KBM-7 (cell line): ENCODE results near the gene CDH13.

Experiments
- DNase-seq: peaks from one replicate; pipeline ENCODE4 v3.0.0-alpha.2; 2015
- in situ Hi-C: fragments of 300-500 bp; cut with MboI; formaldehyde crosslinking; loops from 2 replicates; pipeline ENCODE4 v1.14.3; 2020; ENCODE audit warnings: low sequenced_read_pairs, low pct_unique_long_range_greater_than_20kb, mixed read lengths

The CDH13 gene

DNA sequence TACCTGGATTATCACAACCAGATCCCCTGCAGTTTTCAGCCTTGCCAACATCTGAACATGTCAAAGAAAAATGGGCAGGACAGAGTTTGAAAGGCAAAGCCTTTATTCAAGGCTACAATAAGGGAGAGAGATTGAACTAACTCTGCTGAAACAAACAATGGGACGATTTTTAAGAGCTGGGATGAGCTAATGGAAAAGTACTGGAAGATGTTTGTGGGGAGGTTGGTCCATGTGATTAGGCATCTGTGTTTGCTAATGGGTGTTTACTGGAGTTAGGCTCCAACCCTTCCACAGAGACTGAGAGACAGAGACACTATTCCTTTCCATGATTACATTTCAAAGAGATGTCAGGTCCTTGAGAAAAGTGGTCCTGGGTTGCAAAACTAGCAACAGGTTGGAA is 1146.0 kb downstream of the CDH13 start:
- in situ Hi-C loops, result no loop called here
- DNase-seq, result no peak

DNA sequence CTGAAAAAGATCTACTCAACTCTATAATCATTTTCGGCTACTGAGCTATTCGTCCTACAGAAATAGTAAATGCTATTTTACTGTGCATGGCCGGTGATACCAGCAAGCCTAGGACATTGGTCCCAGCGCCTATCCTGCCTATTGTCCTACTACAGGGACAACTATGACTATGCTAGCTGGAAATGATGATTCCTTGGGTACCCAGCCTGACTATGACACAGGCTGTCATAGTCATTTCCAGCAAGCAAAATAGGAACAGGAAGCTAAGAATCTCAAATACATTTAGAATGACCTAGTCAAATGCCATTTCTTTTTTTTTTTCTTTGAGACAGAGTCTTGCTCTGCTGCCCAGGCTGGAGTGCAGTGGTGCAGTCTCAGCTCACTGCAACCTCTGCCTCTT is 1147.3 kb downstream of the CDH13 start:
- in situ Hi-C loops, result no loop called here
- DNase-seq, result no peak

DNA sequence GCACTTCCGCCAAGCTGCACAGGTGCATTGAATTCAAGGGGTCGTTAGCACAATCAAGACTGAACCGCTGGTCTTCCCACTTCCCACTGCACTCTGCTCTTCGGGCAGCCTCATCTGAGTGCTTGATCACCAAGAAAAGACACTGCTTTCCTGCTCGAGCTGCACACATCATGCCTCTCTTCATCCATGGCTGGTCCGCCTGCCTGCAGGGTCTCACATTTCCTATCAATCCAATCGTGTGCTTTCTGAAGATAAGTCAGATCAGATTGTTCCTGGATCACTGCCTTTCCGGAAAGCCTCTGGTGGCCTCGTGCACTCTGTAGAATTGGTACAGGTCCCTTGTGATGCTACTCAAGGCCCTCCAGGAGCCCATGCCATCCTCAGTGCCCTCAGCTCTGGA is 1150.2 kb downstream of the CDH13 start:
- DNase-seq, result no peak
- in situ Hi-C loops, result no loop called here

DNA sequence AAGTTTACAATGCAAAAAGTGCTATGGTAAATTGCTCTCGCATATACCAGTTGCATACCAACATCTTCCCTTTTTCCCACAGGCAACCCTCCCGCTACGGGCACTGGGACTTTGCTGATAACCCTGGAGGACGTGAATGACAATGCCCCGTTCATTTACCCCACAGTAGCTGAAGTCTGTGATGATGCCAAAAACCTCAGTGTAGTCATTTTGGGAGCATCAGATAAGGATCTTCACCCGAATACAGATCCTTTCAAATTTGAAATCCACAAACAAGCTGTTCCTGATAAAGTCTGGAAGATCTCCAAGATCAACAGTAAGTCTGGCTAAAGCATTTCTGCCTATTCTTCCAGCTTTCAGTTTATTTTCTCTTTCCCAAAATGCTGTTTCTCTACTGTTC is 1153.1 kb downstream of the CDH13 start:
- in situ Hi-C loops, result no loop called here
- no peak for DNase-seq

DNA sequence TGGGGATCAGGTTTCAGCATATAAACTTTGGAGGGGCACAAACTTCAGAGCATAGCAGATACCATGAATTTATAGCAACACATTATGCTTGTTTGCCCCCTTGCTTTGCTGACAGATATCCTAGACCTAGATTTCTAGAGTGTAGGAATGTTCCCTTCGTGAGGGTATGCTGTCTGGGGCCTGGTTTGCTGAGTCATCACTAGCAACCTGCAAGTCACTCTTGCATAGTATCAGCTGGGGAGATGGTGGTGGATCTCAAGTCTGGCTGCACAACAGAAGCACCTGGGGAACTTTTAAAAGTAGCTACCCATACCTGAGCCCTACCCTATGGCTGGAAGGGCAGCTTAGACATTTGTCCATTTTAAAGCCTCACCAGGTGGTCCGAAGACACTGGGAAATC is 1158.7 kb downstream of the CDH13 start:
- in situ Hi-C loops, result no loop called here
- DNase-seq, result no peak

DNA sequence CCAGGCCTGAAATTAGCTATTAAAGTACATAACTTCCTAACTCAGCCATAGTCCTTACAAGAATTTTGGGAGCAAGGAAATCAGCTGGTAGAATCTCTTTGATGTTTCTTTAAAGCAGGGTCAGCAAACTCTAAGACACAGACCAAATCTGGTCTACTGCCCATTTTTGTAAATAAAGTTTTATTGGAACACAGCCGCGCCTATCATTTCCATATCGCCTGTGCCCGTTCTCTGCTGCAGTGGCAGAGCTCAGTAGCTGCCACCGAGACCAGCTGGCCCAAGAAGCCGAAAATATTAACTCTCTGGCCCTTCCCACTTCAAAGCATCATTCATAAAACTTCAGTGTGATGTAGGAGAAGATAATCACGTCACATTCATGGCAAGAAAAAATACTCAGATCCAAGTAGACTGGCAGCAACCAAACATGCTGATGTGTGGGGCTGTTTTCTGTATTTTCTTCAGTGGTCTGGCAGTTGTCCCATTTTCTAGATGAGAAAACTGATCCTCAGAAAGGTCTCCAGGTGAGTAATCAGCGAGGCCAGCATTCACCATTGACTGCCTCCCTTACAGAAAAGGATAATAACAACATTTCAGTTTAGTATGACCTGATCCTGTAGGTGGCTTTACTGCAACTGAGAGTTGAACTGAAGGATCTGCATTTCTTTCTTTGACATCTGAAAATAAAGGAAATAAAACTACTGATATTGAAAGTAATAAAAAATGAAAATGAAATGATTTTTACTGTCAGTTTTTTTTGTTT is 1163.1 kb downstream of the CDH13 start:
- in situ Hi-C loops, result no loop called here
- no peak for DNase-seq

DNA sequence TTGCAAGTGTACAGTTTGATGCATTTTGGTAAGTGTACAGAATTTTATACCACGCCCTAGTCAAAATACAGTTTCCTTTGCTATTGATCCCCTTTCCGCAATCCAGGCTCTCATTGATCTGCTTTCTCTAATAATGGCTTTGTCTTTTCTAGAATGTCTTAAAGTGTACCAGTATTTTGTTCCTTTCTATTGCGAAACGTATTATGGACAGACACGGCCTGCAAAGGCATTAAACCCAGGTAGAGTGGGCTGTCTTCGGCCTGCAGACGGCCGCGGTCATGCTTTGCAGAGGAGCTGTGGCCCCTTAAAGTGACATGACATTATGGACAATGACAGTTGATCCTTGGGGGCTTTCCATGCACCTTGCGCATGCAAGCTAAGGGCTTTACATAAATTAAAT is 1165.1 kb downstream of the CDH13 start:
- in situ Hi-C loops, result no loop called here
- no peak for DNase-seq

DNA sequence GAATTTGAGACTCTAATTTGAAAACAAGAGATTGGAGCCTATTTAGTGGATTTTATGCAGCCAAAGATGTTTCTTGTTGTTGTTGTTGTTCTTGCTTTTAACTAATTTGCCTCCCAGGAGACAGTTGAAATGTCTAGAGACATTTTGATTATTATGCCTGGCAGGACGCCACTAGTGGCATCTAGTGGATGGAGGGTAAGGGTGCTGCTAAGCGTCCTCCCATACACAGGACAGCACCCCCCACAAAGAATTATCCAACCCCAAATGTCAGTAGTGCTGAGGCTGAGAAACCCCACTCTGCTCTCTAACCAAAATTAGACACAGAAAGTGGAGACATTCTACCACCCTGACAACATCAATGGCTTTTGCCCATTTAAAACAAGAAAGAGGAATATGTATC is 1165.6 kb downstream of the CDH13 start:
- in situ Hi-C loops, result no loop called here
- DNase-seq, result no peak

DNA sequence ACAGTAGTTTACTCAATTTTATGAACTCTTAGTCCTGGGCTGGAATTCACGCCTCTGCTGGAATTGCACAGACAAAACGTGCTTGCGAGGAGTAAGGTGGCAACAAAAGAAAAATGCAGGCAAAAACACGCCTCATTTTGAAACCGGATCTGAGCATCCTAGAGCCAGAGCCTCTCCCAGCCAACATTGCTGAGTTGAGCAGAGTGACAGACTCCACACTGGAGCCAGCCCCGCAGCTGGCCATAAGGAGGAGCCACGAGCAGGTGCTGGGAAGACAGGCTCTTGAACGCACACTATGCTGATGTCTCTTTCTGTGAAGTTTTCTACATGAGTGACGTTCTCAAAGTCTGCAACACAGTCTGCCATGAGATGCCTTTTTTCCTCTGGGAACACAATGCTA is 1166.4 kb downstream of the CDH13 start:
- in situ Hi-C loops, result no loop called here
- DNase-seq, result no peak

DNA sequence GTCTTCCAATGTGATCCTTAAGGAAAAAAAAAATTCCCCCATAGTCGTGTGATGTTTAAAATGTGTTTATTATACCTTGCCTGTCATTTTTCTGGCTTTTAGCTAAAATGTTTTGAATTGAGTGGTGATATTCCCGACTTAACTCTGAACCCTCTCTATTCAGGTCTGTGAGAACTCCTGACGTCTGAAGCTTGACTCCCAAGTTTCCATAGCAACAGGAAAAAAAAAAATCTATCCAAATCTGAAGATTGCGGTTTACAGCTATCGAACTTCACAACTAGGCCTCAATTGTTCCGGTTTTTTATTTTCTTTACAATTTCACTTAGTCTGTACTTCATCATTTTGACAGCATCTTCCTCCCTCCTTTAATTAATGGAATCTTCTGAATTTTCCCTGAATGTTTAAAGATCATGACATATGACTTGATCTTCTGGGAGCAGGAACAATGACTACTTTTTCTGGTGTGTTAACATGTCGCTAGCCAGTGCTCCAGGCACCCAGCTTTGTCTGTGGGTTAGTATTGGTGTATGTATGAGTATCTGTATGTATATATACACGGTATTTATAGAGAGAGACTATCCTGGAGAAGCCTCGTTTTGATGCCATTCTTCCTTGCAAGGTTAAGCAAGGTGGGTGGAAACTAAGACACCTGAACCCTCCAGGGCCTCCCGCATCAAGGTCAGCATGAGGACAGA is 1168.2 kb downstream of the CDH13 start:
- DNase-seq, result no peak
- in situ Hi-C loops, result no loop called here

DNA sequence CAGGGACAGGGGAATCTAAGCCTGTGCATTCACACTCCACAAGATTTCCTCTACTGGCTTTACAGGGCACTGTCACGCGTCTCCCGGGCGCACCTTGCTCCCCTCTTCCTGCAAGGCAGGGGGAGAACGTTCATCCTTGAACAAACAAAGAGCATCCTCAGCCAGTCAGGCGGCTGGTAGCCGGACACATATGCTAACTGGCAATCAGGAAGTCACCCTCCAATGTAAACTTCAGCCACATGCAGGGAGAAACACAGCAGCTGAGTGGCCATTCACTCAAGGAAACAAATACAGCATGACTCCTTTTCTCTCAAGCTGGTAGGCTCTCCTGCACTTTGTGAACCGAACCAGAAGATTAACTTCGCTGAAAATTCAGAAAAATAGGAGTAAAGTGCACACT is 1170.2 kb downstream of the CDH13 start:
- in situ Hi-C loops, result no loop called here
- no peak for DNase-seq

DNA sequence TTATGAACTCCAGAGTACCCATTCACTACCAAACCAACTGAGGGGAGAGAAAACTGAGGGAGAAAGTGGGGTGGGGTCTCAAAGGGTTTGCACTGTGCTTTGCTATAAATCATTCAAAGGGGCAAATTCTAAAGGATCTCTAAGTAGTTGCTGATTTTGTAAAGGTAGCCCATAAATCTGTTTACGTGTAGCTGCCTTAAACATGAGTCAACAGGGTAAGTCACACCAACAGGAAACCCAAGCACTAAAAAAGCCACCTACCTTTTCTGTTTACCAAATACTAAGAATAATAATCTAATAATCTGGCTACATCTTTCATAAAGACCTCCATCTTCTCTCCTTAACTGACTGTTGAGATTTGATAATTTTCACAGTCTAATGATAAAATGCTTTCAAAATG is 1172.6 kb downstream of the CDH13 start:
- no peak for DNase-seq
- in situ Hi-C loops, result no loop called here

DNA sequence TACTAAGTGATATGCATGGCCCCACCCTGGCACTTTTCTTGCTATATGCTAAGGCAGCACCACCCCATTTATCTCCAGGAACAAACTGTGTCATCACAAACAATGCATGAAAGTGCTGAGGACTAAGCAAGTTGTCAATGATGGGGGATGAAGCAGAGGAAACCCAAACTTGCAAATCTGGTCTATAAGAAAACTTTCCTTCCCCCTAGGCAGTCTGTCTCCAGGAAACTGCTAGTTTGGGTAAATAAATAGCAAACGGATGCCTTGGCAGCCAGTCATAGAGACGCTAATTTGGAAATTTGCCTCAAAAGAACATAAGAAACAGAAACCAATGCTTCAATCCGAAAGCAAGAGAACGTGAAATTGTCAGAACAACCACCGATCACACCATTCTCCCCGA is 1175.4 kb downstream of the CDH13 start:
- in situ Hi-C loops, result no loop called here

DNA sequence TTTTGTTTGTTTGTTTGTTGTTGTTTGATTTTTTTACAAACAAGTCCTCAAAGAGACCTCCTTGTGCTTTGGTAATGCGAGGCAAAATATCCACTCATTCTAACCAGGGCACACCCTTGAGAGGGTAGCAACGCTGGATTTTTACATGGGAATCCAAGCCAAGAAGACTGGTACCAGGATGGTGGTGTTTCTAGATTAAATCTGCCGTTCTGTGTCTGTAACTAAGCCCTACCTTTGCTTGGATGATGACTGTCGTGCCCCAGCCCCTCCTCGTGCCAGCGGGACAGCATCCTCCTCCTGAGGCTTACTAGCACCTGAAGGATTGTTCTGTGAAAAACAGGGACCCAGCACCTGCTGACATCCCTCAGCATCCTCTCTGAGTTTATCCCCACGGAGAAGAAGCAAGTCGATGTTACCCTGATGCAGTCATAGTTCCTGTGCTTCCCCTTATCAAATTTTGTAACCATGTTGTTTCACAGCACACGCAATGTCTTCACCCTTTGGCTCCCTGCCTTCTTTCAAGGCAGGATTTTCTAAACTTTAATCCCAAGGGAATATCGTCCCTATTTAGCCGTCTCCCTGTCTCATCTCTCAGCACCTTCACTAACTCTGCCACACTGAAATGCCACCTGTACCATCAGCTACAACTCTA is 1175.9 kb downstream of the CDH13 start:
- no peak for DNase-seq
- in situ Hi-C loops, result no loop called here

More for the DNA sequence above, 1175.4 kb downstream of the CDH13 start:
- no peak for DNase-seq

DNA sequence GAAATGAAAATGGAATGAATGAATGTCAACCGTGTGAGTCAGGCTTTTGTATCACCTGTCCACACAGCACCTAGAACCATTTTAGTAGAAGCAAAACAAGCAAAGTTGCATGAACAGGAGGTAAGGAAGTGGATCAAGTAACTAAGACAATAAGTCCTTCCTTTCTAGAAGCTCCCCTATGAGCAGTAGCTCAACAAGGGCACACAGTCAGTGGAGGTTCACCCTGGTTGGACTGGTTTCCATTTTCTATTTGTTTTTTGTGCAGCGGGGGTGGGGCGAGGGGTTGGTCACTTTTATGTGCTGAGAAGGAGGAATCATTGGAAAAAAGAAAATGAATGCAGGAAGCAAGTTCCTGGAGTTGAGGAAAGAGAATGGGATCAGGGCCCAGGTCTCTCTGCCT is 1177.0 kb downstream of the CDH13 start:
- no peak for DNase-seq
- in situ Hi-C loops, result no loop called here

DNA sequence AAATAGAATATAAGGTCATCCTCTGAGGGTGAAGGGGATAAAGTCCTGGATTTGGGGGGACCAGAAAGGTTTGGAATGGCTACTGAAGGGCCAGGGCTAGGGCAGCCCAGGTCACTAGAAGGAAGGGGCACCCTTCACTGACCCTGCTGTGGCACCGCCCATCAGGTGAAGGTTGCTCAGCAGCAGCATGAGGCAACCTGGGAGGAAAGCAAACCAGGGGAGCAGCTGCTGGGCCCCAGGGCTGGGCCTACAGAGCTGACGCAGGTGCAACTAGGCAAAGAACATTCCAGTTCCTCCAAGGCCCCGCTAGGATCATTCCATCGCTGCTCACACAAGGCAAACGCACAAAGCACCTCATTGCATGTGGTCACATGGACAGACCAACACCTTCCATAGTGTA is 1177.6 kb downstream of the CDH13 start:
- in situ Hi-C loops, result no loop called here
- DNase-seq, result no peak

DNA sequence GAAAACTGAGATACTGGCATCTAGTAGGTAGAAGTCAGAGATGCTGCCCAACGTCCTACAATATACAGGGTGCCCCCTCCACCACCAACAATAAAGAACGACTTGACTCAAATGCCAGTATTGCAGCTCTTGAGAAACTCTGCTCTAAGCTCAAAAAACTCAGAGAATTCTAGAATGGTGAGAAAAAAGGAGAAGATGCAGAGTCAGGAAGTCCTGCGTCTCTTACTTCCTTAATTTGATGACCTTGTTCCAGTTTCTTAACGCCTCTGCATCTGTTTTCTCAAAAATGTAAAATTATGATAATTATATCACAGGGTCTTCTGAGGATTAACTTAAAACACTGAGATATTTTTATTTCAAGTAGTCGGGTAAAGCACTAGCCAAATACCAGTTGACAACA is 1179.3 kb downstream of the CDH13 start:
- peak; percentile 70 for DNase-seq
- in situ Hi-C loops, result no loop called here

DNA sequence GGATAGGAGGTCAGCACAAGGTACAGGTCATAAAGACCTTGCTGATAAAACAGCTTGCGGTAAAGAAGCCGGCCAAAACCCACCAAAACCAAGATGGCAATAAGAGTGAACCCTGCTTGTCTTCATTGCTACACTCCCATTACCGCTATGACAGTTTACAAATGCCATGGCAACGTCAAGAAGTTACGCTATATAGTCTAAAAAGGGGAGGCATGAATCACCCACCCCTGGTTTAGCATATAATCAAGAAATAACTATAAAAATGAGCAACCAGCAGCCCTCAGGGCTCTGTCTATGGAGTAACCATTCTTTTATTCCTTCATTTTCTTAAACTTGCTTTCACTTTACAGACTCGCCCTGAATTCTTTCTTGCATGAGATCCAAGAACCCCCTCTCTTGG is 1180.0 kb downstream of the CDH13 start:
- in situ Hi-C loops, result no loop called here
- no peak for DNase-seq

DNA sequence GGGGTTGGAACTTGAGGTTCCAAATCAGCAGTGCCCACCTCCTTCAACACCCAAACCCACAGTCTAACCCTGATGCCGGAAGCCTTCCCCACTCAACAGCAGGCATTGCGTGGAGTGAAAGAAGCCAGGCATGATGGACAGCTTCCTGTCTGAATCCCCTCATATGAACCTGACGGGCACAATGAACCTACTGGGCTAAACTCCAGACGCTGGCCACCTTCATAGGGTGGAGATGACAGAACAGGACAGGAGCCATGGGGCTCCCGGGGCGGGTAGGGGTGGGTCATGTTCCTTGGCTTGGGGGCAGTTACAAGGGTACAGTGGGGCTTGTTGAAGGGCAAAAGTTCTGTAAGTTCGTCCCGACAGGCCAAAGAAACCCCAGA is 1180.5 kb downstream of the CDH13 start:
- DNase-seq, result no peak
- in situ Hi-C loops, result no loop called here

DNA sequence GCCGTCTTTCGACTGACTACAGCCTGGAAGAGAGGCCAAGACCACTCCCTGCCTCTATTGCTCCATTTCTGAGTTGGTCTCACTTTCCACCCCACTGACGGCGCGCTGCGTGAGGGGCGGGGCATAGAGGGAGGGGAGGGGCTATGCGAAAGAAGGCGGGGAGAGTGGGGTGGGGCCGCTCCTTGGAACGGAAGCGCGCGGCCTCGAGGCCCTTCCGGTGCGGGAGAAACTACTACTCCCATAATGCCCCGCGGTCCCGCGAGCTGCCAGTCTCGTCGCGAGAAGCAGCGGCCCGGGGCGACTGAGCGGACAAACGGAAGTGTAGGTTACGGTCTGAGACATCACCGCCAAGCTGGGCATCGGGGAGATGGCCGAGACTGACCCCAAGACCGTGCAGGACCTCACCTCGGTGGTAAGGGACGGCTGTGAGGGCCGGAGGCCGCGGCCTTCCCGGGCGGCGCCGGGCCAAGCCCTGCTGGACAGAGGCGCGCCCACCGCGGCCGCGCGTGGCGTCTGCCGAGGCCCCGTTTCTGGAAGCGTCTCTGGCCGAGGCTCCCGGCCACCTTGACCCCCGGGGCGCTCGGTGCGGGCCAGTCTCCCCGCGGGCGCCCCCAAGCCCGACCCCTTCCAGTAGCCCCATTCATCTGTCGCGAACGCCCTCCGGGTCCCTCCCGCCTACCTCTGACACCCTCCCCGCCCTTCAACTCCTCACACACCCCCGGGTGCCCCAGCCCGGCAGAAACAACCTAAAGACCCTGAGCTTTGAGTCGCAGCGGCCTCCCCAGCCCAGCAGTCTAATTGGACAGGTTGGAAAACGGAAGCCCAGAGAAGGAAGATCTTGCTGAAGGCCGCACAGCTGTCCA is 1181.2 kb downstream of the CDH13 start, which contains the start of gene HSBP1:
Gene HSBP1 (plus strand): TSS at position 269 of the 863 bp plus-strand sequence. CDS start 99 bp downstream, at position 368.
- in situ Hi-C loops, result no loop called here
- peak; percentile 88 for DNase-seq
